Retinal pigment epithelial cell (primary cell): Measurements from ENCODE around the gene TMEM40.
"Not testable (repeated sequence)": the region's sequence is repeated elsewhere in the genome, so short reads cannot be mapped to it uniquely, and the experiment has no call there.

Experiments
- DNase-seq: peaks from one replicate; pipeline ENCODE4 v3.0.0-alpha.2; 2010; ENCODE audit warnings: low read depth
- H3K4me3 ChIP-seq: 2 replicates; pipeline ENCODE4 v1.5.1; 2011; ENCODE audit warnings: mild to moderate bottlenecking, low read length, control low read depth, moderate library complexity
- CTCF ChIP-seq: conservative IDR thresholded peaks from 2 replicates; pipeline ENCODE4 v1.5.1; 2011; ENCODE audit warnings: low read depth, low read length, control low read depth, inconsistent platforms

TMEM40 gene

GRCh38 chr3:12798559-12799179 lies 39.6 kb upstream of the TMEM40 start:
- TF ChIP-seq CTCF: no peak
- H3K4me3 ChIP-seq: no peak overlapping the region
- DNase-seq: no peak

- TF ChIP-seq CTCF: no peak
- no peak overlapping the region for H3K4me3 ChIP-seq
- no peak for DNase-seq
These were observed 39.0 kb upstream of the TMEM40 start for GRCh38 chr3:12797892-12798558.

- peak overlapping the region; percentile 66 for H3K4me3 ChIP-seq
- TF ChIP-seq CTCF: no peak
- no peak for DNase-seq
These were observed 38.2 kb upstream of the TMEM40 start for GRCh38 chr3:12797124-12797891.

GRCh38 chr3:12796171-12797123 lies 37.4 kb upstream of the TMEM40 start, which contains the start of gene CAND2:
TSS of gene CAND2 (plus strand) at chr3:12796680. CDS start at chr3:12796721, 41 bp downstream.
- no peak for DNase-seq
- H3K4me3 ChIP-seq: peak within 1 kb of the TSS; percentile 66
- TF ChIP-seq CTCF: no peak

- no peak for TF ChIP-seq CTCF
- no peak overlapping the region for H3K4me3 ChIP-seq
These were observed 34.6 kb upstream of the TMEM40 start for GRCh38 chr3:12793701-12794100.

GRCh38 chr3:12791430-12791829 lies 32.4 kb upstream of the TMEM40 start:
- TF ChIP-seq CTCF: no peak
- no peak for DNase-seq

More at GRCh38 chr3:12793701-12794100, 34.6 kb upstream of the TMEM40 start:
- no peak for DNase-seq

GRCh38 chr3:12787967-12788690 lies 29.1 kb upstream of the TMEM40 start:
- DNase-seq, H3K4me3 ChIP-seq: not testable (repeated sequence)

More at GRCh38 chr3:12791430-12791829, 32.4 kb upstream of the TMEM40 start:
- H3K4me3 ChIP-seq: no peak overlapping the region
